Parathyroid adenoma (tissue), 2 donors: ENCODE measurements around the gene PUS3.

Experiments
- H2AFZ ChIP-seq: fragments of 300-600 bp; sonication (generic); one replicate; pipeline ENCODE4 v1.7.0; 2017; ENCODE audit warnings: antibody characterized with exemption, mild to moderate bottlenecking
- H3K27ac ChIP-seq: fragments of 300-600 bp; sonication (generic); one replicate; pipeline ENCODE4 v1.7.0; 2017
- H3K27me3 ChIP-seq: fragments of 300-600 bp; sonication (generic); one replicate; pipeline ENCODE4 v1.7.0; 2017; ENCODE audit warnings: low read length; ENCODE audit not compliant: control insufficient read depth, insufficient read depth
- H3K36me3 ChIP-seq: fragments of 300-600 bp; sonication (generic); one replicate; pipeline ENCODE4 v1.7.0; 2017; ENCODE audit warnings: low read length; ENCODE audit not compliant: control insufficient read depth, insufficient read depth
- H3K4me1 ChIP-seq: fragments of 300-600 bp; sonication (generic); one replicate; pipeline ENCODE4 v1.7.0; 2017; ENCODE audit warnings: control low read depth
- H3K4me2 ChIP-seq: fragments of 300-600 bp; sonication (generic); one replicate; pipeline ENCODE4 v1.7.0; 2017; ENCODE audit warnings: low read length
- H3K4me3 ChIP-seq: fragments of 300-600 bp; sonication (generic); one replicate; pipeline ENCODE4 v1.7.0; 2017; ENCODE audit warnings: low read depth, low read length
- H3K79me2 ChIP-seq: fragments of 300-600 bp; sonication (generic); one replicate; pipeline ENCODE4 v1.7.0; 2017; ENCODE audit warnings: control low read depth
- H3K9ac ChIP-seq: fragments of 300-600 bp; sonication (generic); one replicate; pipeline ENCODE4 v1.7.0; 2017; ENCODE audit warnings: mild to moderate bottlenecking
- H3K9me3 ChIP-seq: fragments of 300-600 bp; sonication (generic); one replicate; pipeline ENCODE4 v1.7.0; 2017; ENCODE audit warnings: low read length; ENCODE audit not compliant: control insufficient read depth
- TF ChIP-seq, protein P1 (sequence below): fragments of 300-600 bp; sonication (generic); IDR thresholded peaks from one replicate; pipeline ENCODE4 v1.7.0; 2017; ENCODE audit warnings: antibody characterized with exemption, mild to moderate bottlenecking
- donor health status: primary hyperparathyroidism.

The PUS3 gene

GRCh38 chr11:125903711-125904659 lies 979 bp upstream of the PUS3 start, which contains the start of gene DDX25:
TSS of gene DDX25 (plus strand) at chr11:125904508. CDS start at chr11:125904518, 10 bp downstream.
- Histone ChIP-seq H3K4me2 (peak within 1 kb of the TSS; percentile 70), H3K9ac (no peak within 1 kb of the TSS), H3K4me3 (peak within 1 kb of the TSS; percentile 63), H3K27me3 (no peaks in the 10 kb centered on the region), H2AFZ (peak within 1 kb of the TSS; percentile 81), H3K9me3 (no peaks in the 10 kb centered on the region), H3K4me1 (no peaks in the 10 kb centered on the region), H3K79me2 (peaks cover 3% of the 10 kb centered on the region), H3K36me3 (no peaks in the 10 kb centered on the region), H3K27ac (peak within 1 kb of the TSS; percentile 80)
- TF ChIP-seq, protein P1, sequence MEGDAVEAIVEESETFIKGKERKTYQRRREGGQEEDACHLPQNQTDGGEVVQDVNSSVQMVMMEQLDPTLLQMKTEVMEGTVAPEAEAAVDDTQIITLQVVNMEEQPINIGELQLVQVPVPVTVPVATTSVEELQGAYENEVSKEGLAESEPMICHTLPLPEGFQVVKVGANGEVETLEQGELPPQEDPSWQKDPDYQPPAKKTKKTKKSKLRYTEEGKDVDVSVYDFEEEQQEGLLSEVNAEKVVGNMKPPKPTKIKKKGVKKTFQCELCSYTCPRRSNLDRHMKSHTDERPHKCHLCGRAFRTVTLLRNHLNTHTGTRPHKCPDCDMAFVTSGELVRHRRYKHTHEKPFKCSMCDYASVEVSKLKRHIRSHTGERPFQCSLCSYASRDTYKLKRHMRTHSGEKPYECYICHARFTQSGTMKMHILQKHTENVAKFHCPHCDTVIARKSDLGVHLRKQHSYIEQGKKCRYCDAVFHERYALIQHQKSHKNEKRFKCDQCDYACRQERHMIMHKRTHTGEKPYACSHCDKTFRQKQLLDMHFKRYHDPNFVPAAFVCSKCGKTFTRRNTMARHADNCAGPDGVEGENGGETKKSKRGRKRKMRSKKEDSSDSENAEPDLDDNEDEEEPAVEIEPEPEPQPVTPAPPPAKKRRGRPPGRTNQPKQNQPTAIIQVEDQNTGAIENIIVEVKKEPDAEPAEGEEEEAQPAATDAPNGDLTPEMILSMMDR = no peak

- Histone ChIP-seq H3K79me2 (peaks cover 3% of the 10 kb centered on the region), H3K9me3 (no peaks in the 10 kb centered on the region), H3K4me3 (peak overlapping the region; percentile 63), H3K4me2 (peak overlapping the region; percentile 70), H3K9ac (no peak overlapping the region), H2AFZ (peak overlapping the region; percentile 81), H3K27me3 (no peaks in the 10 kb centered on the region), H3K4me1 (no peaks in the 10 kb centered on the region), H3K27ac (peak overlapping the region; percentile 80), H3K36me3 (no peaks in the 10 kb centered on the region)
- TF ChIP-seq, protein P1 = no peak
Observed at GRCh38 chr11:125902277-125902926, 604 bp downstream of the PUS3 start.

- H3K4me1 ChIP-seq = no peaks in the 10 kb centered on the region
- H3K4me3 ChIP-seq = no peak overlapping the region
- no peaks in the 10 kb centered on the region for H3K27me3 ChIP-seq
- peaks cover 3% of the 10 kb centered on the region for H3K79me2 ChIP-seq
- H2AFZ ChIP-seq = no peak overlapping the region
- H3K9me3 ChIP-seq = no peaks in the 10 kb centered on the region
- no peak overlapping the region for H3K4me2 ChIP-seq
- H3K36me3 ChIP-seq = no peaks in the 10 kb centered on the region
- TF ChIP-seq, protein P1 = no peak
- no peak overlapping the region for H3K27ac ChIP-seq
- no peak overlapping the region for H3K9ac ChIP-seq
Observed at GRCh38 chr11:125901872-125902271, 1.1 kb downstream of the PUS3 start.

- Histone ChIP-seq H3K9me3 (no peaks in the 10 kb centered on the region), H3K4me3 (no peak overlapping the region), H3K9ac (no peak overlapping the region), H3K36me3 (no peaks in the 10 kb centered on the region), H3K4me2 (no peak overlapping the region), H3K27ac (no peak overlapping the region), H3K4me1 (no peaks in the 10 kb centered on the region), H2AFZ (no peak overlapping the region), H3K27me3 (no peaks in the 10 kb centered on the region), H3K79me2 (no peaks in the 10 kb centered on the region)
- TF ChIP-seq, protein P1 = no peak
Observed at GRCh38 chr11:125892994-125893393, 10.0 kb downstream of the PUS3 start.
